HepG2 (cell line): ENCODE data around the gene SCFD2. TPM values are rescaled to one million over a fixed set of nuclear protein-coding genes. Genes with fewer than 3 reads are reported as not detected.
A peak's percentile ranks its signal among the peaks of the same experiment; 100 is the strongest.

Source experiments
- BRD4 ChIP-seq: sonication (generic); formaldehyde crosslinking; IDR thresholded peaks from 2 replicates; pipeline ENCODE4 v1.4.0; 2020; ENCODE audit warnings: missing genetic modification reagents
- GABPB1 ChIP-seq: IDR thresholded peaks from 2 replicates; pipeline ENCODE4 v1.6.1; 2016; ENCODE audit warnings: mild to moderate bottlenecking, missing genetic modification reagents, moderate library complexity, missing compliant biosample characterization
- HCFC1 ChIP-seq: fragments of 150-350 bp; IDR thresholded peaks from 2 replicates; pipeline ENCODE4 v1.6.1; 2014; ENCODE audit warnings: low read depth, low read length
- HOXA3 ChIP-seq: sonication (generic); formaldehyde crosslinking; IDR thresholded peaks from 2 replicates; pipeline ENCODE4 v1.5.0; 2020; ENCODE audit warnings: missing genetic modification reagents
- MXI1 ChIP-seq: IDR thresholded peaks from 3 replicates; pipeline ENCODE4 v1.6.1; 2012; ENCODE audit warnings: low read depth, low read length, inconsistent platforms, borderline replicate concordance
- NFKB2 ChIP-seq: sonication (generic); formaldehyde crosslinking; IDR thresholded peaks from 2 replicates; pipeline ENCODE4 v1.4.0; 2020; ENCODE audit warnings: missing genetic modification reagents, borderline replicate concordance
- PHF21A ChIP-seq: sonication (generic); formaldehyde crosslinking; IDR thresholded peaks from 2 replicates; pipeline ENCODE4 v1.5.0; 2020; ENCODE audit warnings: mild to moderate bottlenecking, missing genetic modification reagents
- PHF8 ChIP-seq: sonication (generic); formaldehyde crosslinking; IDR thresholded peaks from 2 replicates; pipeline ENCODE4 v1.5.0; 2020; ENCODE audit warnings: missing genetic modification reagents
- POGK ChIP-seq: sonication (generic); formaldehyde crosslinking; conservative IDR thresholded peaks from 2 replicates; pipeline ENCODE4 v1.8.0; 2022; ENCODE audit warnings: mild to moderate bottlenecking, moderate library complexity, missing genetic modification reagents
- POLR2A ChIP-seq, 2 experiments: IDR thresholded peaks; 2 replicates each; pipeline ENCODE4 v1.6.1; 2011; ENCODE audit warnings: low read depth in 2 of 2, low read length in 2 of 2, mild to moderate bottlenecking in 1 of 2, moderate library complexity in 1 of 2; ENCODE audit not compliant: insufficient read depth in 1 of 2
- SMAD9 ChIP-seq: sonication (generic); formaldehyde crosslinking; IDR thresholded peaks from 2 replicates; pipeline ENCODE4 v1.5.1; 2020; ENCODE audit warnings: mild to moderate bottlenecking, missing genetic modification reagents
- SP5 ChIP-seq: IDR thresholded peaks from 2 replicates; pipeline ENCODE4 v1.6.1; 2016; ENCODE audit warnings: low read depth, borderline replicate concordance
- STAT6 ChIP-seq: sonication (generic); formaldehyde crosslinking; IDR thresholded peaks from 2 replicates; pipeline ENCODE4 v1.4.0; 2020; ENCODE audit warnings: missing genetic modification reagents, mild to moderate bottlenecking, borderline replicate concordance
- TBX2 ChIP-seq: sonication (generic); formaldehyde crosslinking; IDR thresholded peaks from 2 replicates; pipeline ENCODE4 v1.5.0; 2020; ENCODE audit warnings: missing genetic modification reagents, mild to moderate bottlenecking, borderline replicate concordance
- WIZ ChIP-seq: sonication (generic); formaldehyde crosslinking; IDR thresholded peaks from 2 replicates; pipeline ENCODE4 v1.5.1; 2020; ENCODE audit warnings: mild to moderate bottlenecking, missing genetic modification reagents
- ZBTB21 ChIP-seq: sonication (generic); formaldehyde crosslinking; IDR thresholded peaks from 2 replicates; pipeline ENCODE4 v1.4.0; 2020; ENCODE audit warnings: missing genetic modification reagents
- ZFP41 ChIP-seq: sonication (generic); formaldehyde crosslinking; IDR thresholded peaks from 2 replicates; pipeline ENCODE4 v1.4.0; 2020; ENCODE audit warnings: mild to moderate bottlenecking, missing genetic modification reagents, borderline replicate concordance
- ZNF383 ChIP-seq: sonication (generic); formaldehyde crosslinking; IDR thresholded peaks from 2 replicates; pipeline ENCODE4 v1.4.0; 2020; ENCODE audit warnings: missing genetic modification reagents, mild to moderate bottlenecking, borderline replicate concordance
- ZNF720 ChIP-seq: sonication (generic); formaldehyde crosslinking; IDR thresholded peaks from 2 replicates; pipeline ENCODE4 v1.4.0; 2020; ENCODE audit warnings: missing genetic modification reagents
- ZNF761 ChIP-seq: sonication (generic); formaldehyde crosslinking; conservative IDR thresholded peaks from 2 replicates; pipeline ENCODE4 v1.4.0; 2020; ENCODE audit warnings: mild to moderate bottlenecking, missing genetic modification reagents
- ZNF776 ChIP-seq: sonication (generic); formaldehyde crosslinking; IDR thresholded peaks from 2 replicates; pipeline ENCODE4 v1.4.0; 2020; ENCODE audit warnings: mild to moderate bottlenecking, missing genetic modification reagents
- polyA plus RNA-seq, 8 experiments: library from polyadenylated mRNA; depleted of rRNA in 3 of 8; stranded (reverse) in 7 of 8; unstranded in 1 of 8; fragments of >200 nt; fragmentation: Illumina TruSeq in 4 of 8; extraction: Trizol in 4 of 8; gene quantifications; 2 replicates each; pipeline versions ENCODE4 v1.2.1 to v1.2.3, GENCODE V29; 2011 to 2016; ENCODE audit warnings: low read depth in 4 of 8, missing spikeins in 1 of 8, mixed read lengths in 1 of 8; ENCODE audit not compliant: insufficient read depth in 1 of 8
- total RNA-seq, 5 experiments: library from RNA; depleted of rRNA; stranded (reverse); fragments of >200 nt; fragmentation: Illumina TruSeq; extraction: Trizol; gene quantifications; 2 replicates each; pipeline ENCODE4 v1.2.3, GENCODE V29; 2016; ENCODE audit warnings: low read depth in 1 of 5
- TF ChIP-seq, protein P1 (sequence below): sonication (generic); formaldehyde crosslinking; IDR thresholded peaks from 2 replicates; pipeline ENCODE4 v1.5.0; 2020; ENCODE audit warnings: missing genetic modification reagents, mild to moderate bottlenecking, borderline replicate concordance
- TF ChIP-seq, protein P2 (sequence below): IDR thresholded peaks from 2 replicates; pipeline ENCODE4 v1.6.1; 2016; ENCODE audit warnings: low read depth, borderline replicate concordance

Gene SCFD2
- total and polyA plus RNA-seq, 2 of the 13 experiments (the other 11 are each of a cell fraction or from before 2014, with no cell fraction given): 4.6 to 15.6 TPM

DNA sequence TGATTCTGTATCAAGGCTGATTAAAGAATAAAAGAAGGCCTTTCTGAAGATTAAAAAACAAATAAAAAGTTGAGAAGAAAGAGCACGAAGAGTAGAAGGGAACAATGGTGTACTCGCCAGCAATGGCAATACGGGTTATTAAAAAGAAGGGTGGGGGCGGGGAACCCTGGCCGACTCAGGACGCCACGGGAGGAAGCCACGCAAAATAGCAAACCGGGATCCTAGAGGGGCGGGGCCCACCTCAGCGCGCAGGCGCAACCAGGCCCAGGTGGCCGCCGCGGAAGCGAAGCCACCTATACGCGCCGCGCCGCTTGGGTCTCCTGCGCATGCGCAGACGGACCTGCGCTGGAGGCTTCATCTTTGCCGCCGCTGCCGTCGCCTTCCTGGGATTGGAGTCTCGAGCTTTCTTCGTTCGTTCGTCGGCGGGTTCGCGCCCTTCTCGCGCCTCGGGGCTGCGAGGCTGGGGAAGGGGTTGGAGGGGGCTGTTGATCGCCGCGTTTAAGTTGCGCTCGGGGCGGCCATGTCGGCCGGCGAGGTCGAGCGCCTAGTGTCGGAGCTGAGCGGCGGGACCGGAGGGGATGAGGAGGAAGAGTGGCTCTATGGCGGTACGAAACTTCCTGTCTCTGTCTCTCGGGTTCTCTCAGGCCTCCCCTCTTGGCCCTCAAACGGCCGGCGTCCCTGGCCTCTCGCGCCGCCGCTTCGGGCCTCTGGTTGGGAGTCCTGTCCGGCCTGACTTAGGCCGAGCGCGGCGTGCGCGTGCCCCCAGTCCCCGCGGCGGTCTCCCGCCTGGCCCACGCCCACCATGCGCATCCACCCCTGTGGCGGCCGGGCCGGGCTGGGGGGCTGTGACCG, 11.7 kb upstream of the SCFD2 start, which contains the start of gene FIP1L1 (continued):
- TF ChIP-seq ZNF761 (CRISPR knock-in tag): peak; percentile 83; the same call in 1 of the 2 replicates
- TF ChIP-seq ZNF720 (CRISPR knock-in tag): no peak
- peak; percentile 65 for TF ChIP-seq TBX2 (CRISPR knock-in tag)
- TF ChIP-seq ZNF776: peak; percentile 57; the same call in 1 of the 2 replicates
- peak; percentile 35; the same call in 1 of the 2 replicates for TF ChIP-seq SP5
- TF ChIP-seq BRD4 (CRISPR knock-in tag): peak; percentile 88
- TF ChIP-seq WIZ (CRISPR knock-in tag): peak; percentile 39; the same call in 1 of the 2 replicates
- TF ChIP-seq HOXA3: peak; percentile 73
- TF ChIP-seq STAT6 (CRISPR knock-in tag): peak; percentile 13; the same call in 1 of the 2 replicates
- TF ChIP-seq PHF8 (CRISPR knock-in tag): peak; percentile 96
- TF ChIP-seq SMAD9 (CRISPR knock-in tag): 0 out of 2 replicates have a peak, but pooled peaks have one; percentile 19
- TF ChIP-seq, protein P1, sequence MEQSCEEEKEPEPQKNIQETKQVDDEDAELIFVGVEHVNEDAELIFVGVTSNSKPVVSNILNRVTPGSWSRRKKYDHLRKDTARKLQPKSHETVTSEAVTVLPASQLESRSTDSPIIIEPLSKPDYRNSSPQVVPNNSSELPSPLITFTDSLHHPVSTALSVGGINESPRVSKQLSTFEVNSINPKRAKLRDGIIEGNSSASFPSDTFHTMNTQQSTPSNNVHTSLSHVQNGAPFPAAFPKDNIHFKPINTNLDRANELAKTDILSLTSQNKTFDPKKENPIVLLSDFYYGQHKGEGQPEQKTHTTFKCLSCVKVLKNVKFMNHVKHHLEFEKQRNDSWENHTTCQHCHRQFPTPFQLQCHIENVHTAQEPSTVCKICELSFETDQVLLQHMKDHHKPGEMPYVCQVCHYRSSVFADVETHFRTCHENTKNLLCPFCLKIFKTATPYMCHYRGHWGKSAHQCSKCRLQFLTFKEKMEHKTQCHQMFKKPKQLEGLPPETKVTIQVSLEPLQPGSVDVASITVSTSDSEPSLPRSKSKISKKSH (CRISPR knock-in tag): peak; percentile 43; the same call in 1 of the 2 replicates
- peak; percentile 82 for TF ChIP-seq GABPB1 (CRISPR knock-in tag)
- TF ChIP-seq, protein P2, sequence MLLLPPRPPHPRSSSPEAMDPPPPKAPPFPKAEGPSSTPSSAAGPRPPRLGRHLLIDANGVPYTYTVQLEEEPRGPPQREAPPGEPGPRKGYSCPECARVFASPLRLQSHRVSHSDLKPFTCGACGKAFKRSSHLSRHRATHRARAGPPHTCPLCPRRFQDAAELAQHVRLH (CRISPR knock-in tag): peak; percentile 57; the same call in 1 of the 2 replicates
- TF ChIP-seq PHF21A (CRISPR knock-in tag): 0 out of 2 replicates have a peak, but pooled peaks have one; percentile 33
- peak; percentile 84 to 85 for TF ChIP-seq POLR2A (IDR thresholded peaks at IDR 0.05; ENCODE audit: insufficient read depth in 1 of 2, low read depth in 2 of 2, low read length in 2 of 2)
- TF ChIP-seq NFKB2 (CRISPR knock-in tag): peak; percentile 94; the same call in 1 of the 2 replicates
- peak; percentile 53; the same call in 1 of the 3 replicates for TF ChIP-seq MXI1
- 0 out of 2 replicates have a peak, but pooled peaks have one; percentile 25 for TF ChIP-seq ZFP41 (CRISPR knock-in tag)
- 0 out of 2 replicates have a peak, but pooled peaks have one; percentile 64 for TF ChIP-seq ZNF383 (CRISPR knock-in tag)
- peak; percentile 70 for TF ChIP-seq POGK (CRISPR knock-in tag)
- TF ChIP-seq HCFC1: peak; percentile 22; the same call in 1 of the 2 replicates
- TF ChIP-seq ZBTB21 (CRISPR knock-in tag): 0 out of 2 replicates have a peak, but pooled peaks have one; percentile 13
